ENCODE measurements around the gene PLEKHH1. TPM values are rescaled to one million over a fixed set of nuclear protein-coding genes. Genes with fewer than 3 reads are reported as not detected.
"Not testable (repeated sequence)": the region's sequence is repeated elsewhere in the genome, so short reads cannot be mapped to it uniquely, and the experiment has no call there.

PLEKHH1 gene
- total RNA-seq, 1 experiment from 2014 or later: 6.7 TPM

- BruUV-seq (replicated peaks): not testable (repeated sequence)
These were observed 93.0 kb downstream of the PLEKHH1 start for GRCh38 chr14:67626131-67626530.

GRCh38 chr14:67627519-67627918, 94.4 kb downstream of the PLEKHH1 start:
- POLR2A ChIA-PET: no interaction called here
- Histone ChIP-seq H3K4me1 (ENCODE audit: control insufficient read depth, insufficient read depth, low read length) (peaks cover 7% of the 10 kb centered on the region), H3K36me3 (ENCODE audit: control insufficient read depth, insufficient read depth, low read length) (no peaks in the 10 kb centered on the region), H3K27me3 (ENCODE audit: control insufficient read depth, insufficient read depth, low read length) (no peaks in the 10 kb centered on the region), H3K4me3 (ENCODE audit: low read depth in 2 of 2, low read length in 2 of 2) (no peak overlapping the region), H3K27ac (ENCODE audit: low read length) (no peak overlapping the region), H3K9me3 (ENCODE audit: control insufficient read depth, insufficient read depth, low read depth, low read length) (no peaks in the 10 kb centered on the region)
- BruUV-seq (replicated peaks): no TSS peak
- DNase-seq (ENCODE audit: low read depth, low spot score): no peak
- in situ Hi-C loops (cut with HindIII; ENCODE audit: low pct_unique_long_range_greater_than_20kb, low sequenced_read_pairs) (no loop called here), intact Hi-C loops (cut with micrococcal nuclease; ENCODE audit: unreplicated experiment) (no loop called here)
- CTCF ChIA-PET: no interaction called here
- ATAC-seq: no peak
- TF ChIP-seq CTCF (IDR thresholded peaks at IDR 0.05): no peak
- no peak for TF ChIP-seq POLR2AphosphoS5 (IDR thresholded peaks at IDR 0.05; ENCODE audit: low read depth, low read length)
- no peak for TF ChIP-seq TCF7L2 (IDR thresholded peaks at IDR 0.05; ENCODE audit: low read depth, low read length)
- TF ChIP-seq SIN3A (IDR thresholded peaks at IDR 0.05; ENCODE audit: borderline replicate concordance, insufficient read depth, low read depth, low read length): no peak
- no peak for TF ChIP-seq REST (IDR thresholded peaks at IDR 0.05; ENCODE audit: insufficient read depth in 1 of 2, low read depth in 2 of 2, low read length in 1 of 2)

More at GRCh38 chr14:67626131-67626530, 93.0 kb downstream of the PLEKHH1 start:
- H3K4me3 ChIP-seq (ENCODE audit: low read depth in 2 of 2, low read length in 2 of 2); H3K27ac ChIP-seq (ENCODE audit: low read length); DNase-seq (ENCODE audit: low read depth, low spot score); H3K4me1 ChIP-seq (ENCODE audit: control insufficient read depth, insufficient read depth, low read length); in situ Hi-C loops (cut with HindIII; ENCODE audit: low pct_unique_long_range_greater_than_20kb, low sequenced_read_pairs); ATAC-seq; H3K9me3 ChIP-seq (ENCODE audit: control insufficient read depth, insufficient read depth, low read depth, low read length); POLR2A ChIA-PET; intact Hi-C loops (cut with micrococcal nuclease; ENCODE audit: unreplicated experiment); H3K36me3 ChIP-seq (ENCODE audit: control insufficient read depth, insufficient read depth, low read length); H3K27me3 ChIP-seq (ENCODE audit: control insufficient read depth, insufficient read depth, low read length): not testable (repeated sequence)
- CTCF ChIA-PET: interaction anchor here (0.7 kb wide), 1 partner anchor 207 kb away, joined by 4 read pairs; no protein-coding TSS in a partner anchor

GRCh38 chr14:67630186-67630585, 97.1 kb downstream of the PLEKHH1 start:
- ATAC-seq (no peak), DNase-seq (ENCODE audit: low read depth, low spot score) (no peak)
- intact Hi-C loops (cut with micrococcal nuclease; ENCODE audit: unreplicated experiment): no loop called here
- ChIA-PET CTCF (no interaction called here), POLR2A (no interaction called here)
- Histone ChIP-seq H3K27me3 (ENCODE audit: control insufficient read depth, insufficient read depth, low read length) (no peaks in the 10 kb centered on the region), H3K9me3 (ENCODE audit: control insufficient read depth, insufficient read depth, low read depth, low read length) (no peaks in the 10 kb centered on the region), H3K27ac (ENCODE audit: low read length) (no peak overlapping the region), H3K36me3 (ENCODE audit: control insufficient read depth, insufficient read depth, low read length) (no peaks in the 10 kb centered on the region), H3K4me1 (ENCODE audit: control insufficient read depth, insufficient read depth, low read length) (no peaks in the 10 kb centered on the region), H3K4me3 (ENCODE audit: low read depth in 2 of 2, low read length in 2 of 2) (no peak overlapping the region)
- in situ Hi-C loops (cut with HindIII; ENCODE audit: low pct_unique_long_range_greater_than_20kb, low sequenced_read_pairs): no loop called here
- BruUV-seq (replicated peaks): no TSS peak
- TF ChIP-seq REST (IDR thresholded peaks at IDR 0.05; ENCODE audit: insufficient read depth in 1 of 2, low read depth in 2 of 2, low read length in 1 of 2) (no peak), TCF7L2 (IDR thresholded peaks at IDR 0.05; ENCODE audit: low read depth, low read length) (no peak), POLR2AphosphoS5 (IDR thresholded peaks at IDR 0.05; ENCODE audit: low read depth, low read length) (no peak), SIN3A (IDR thresholded peaks at IDR 0.05; ENCODE audit: borderline replicate concordance, insufficient read depth, low read depth, low read length) (no peak), CTCF (IDR thresholded peaks at IDR 0.05) (no peak)

Measured in Panc1 (cell line).